K562 (cell line): ENCODE data around the gene BCL2L1. TPM values are rescaled to one million over a fixed set of nuclear protein-coding genes. Genes with fewer than 3 reads are reported as not detected.

Source experiments
- HDAC2 ChIP-seq: fragments of 450-650 bp; IDR thresholded peaks from 2 replicates; pipeline ENCODE4 v1.6.1; 2016; ENCODE audit warnings: mild to moderate bottlenecking
- HINFP ChIP-seq: fragments of 450-650 bp; conservative IDR thresholded peaks from 2 replicates; pipeline ENCODE4 v1.6.1; 2016; ENCODE audit warnings: missing genetic modification characterization, low read depth, mild to moderate bottlenecking, control low read depth, missing compliant biosample characterization
- LEF1 ChIP-seq: fragments of 450-650 bp; IDR thresholded peaks from 2 replicates; pipeline ENCODE4 v1.6.1; 2016; ENCODE audit warnings: mild to moderate bottlenecking
- MAFF ChIP-seq: IDR thresholded peaks from 2 replicates; pipeline ENCODE4 v1.6.1; 2012; ENCODE audit warnings: low read length, improper control_type of control experiment
- NFRKB ChIP-seq: fragments of 450-650 bp; IDR thresholded peaks from 2 replicates; pipeline ENCODE4 v1.6.1; 2016; ENCODE audit warnings: low read depth
- PCBP2 ChIP-seq: fragments of 200-400 bp; formaldehyde crosslinking; IDR thresholded peaks from 2 replicates; pipeline ENCODE4 v1.6.1; 2018; ENCODE audit warnings: low read length, low read depth, mild to moderate bottlenecking, moderate library complexity; ENCODE audit not compliant: poor library complexity, severe bottlenecking
- RNF2 ChIP-seq: sonication (generic); IDR thresholded peaks from 2 replicates; pipeline ENCODE4 v1.6.1; 2016
- THAP7 ChIP-seq: fragments of 250-450 bp; sonication (Bioruptor Pico); IDR thresholded peaks from 2 replicates; pipeline ENCODE4 v1.5.0; 2021
- YY1 ChIP-seq, 3 experiments: IDR thresholded peaks; 2 replicates each; pipeline ENCODE4 v1.6.1; 2011; ENCODE audit warnings: low read length in 2 of 3, mild to moderate bottlenecking in 2 of 3, moderate library complexity in 2 of 3, borderline replicate concordance in 1 of 3, control low read depth in 1 of 3, low read depth in 1 of 3; ENCODE audit not compliant: insufficient read depth in 3 of 3, insufficient replicate concordance in 2 of 3, control insufficient read depth in 1 of 3, insufficient read length in 1 of 3; ENCODE audit errors: extremely low read depth in 1 of 3
- ZBTB33 ChIP-seq: sonication (generic); formaldehyde crosslinking; IDR thresholded peaks from 2 replicates; pipeline ENCODE4 v1.8.1; 2023; ENCODE audit warnings: mild to moderate bottlenecking, missing genetic modification reagents
- ZNF445 ChIP-seq: fragments of 250-450 bp; sonication (Bioruptor Pico); IDR thresholded peaks from 2 replicates; pipeline ENCODE4 v1.4.0; 2020; ENCODE audit warnings: low read depth, mild to moderate bottlenecking, moderate library complexity
- ZNF584 ChIP-seq: fragments of 200-800 bp; sonication (Bioruptor generic); IDR thresholded peaks from 2 replicates; pipeline ENCODE4 v1.6.1; 2016; ENCODE audit warnings: low read depth, mild to moderate bottlenecking, missing genetic modification characterization, missing compliant biosample characterization
- ZNF695 ChIP-seq: fragments of 450-650 bp; formaldehyde crosslinking; IDR thresholded peaks from 2 replicates; pipeline ENCODE4 v1.4.0; 2020; ENCODE audit warnings: mild to moderate bottlenecking, moderate library complexity
- polyA plus RNA-seq, 8 experiments: library from polyadenylated mRNA; depleted of rRNA in 4 of 8; stranded (reverse) in 5 of 8; unstranded in 3 of 8; fragments of >200 nt; fragmentation: Nextera tagmentation in 2 of 8; fragmentation: Illumina TruSeq in 1 of 8; extraction: Ambion mirVana in 2 of 8; extraction: Trizol in 1 of 8; gene quantifications; 2 replicates each; pipeline versions ENCODE4 v1.2.1 to v1.2.3, GENCODE V29; 2011 to 2014; ENCODE audit warnings: inconsistent platforms in 1 of 8, missing spikeins in 1 of 8
- total RNA-seq, 7 experiments: library from RNA; depleted of rRNA in 6 of 7; stranded (reverse); fragments of >200 nt in 6 of 7; fragmentation: Illumina TruSeq in 2 of 7; extraction: Trizol in 2 of 7; gene quantifications; 2 replicates each; pipeline versions ENCODE4 v1.2.1 to v1.2.3, GENCODE V29; 2011 to 2021; ENCODE audit warnings: low replicate concordance in 1 of 7
- TF ChIP-seq, protein P1 (sequence below), 3 experiments: fragments of 200-800 bp in 1 of 3; fragments of 250-450 bp in 1 of 3; fragments of 450-650 bp in 1 of 3; sonication (Bioruptor Pico) in 1 of 3; sonication (Bioruptor generic) in 1 of 3; formaldehyde crosslinking in 1 of 3; IDR thresholded peaks; 2 replicates each; pipeline versions ENCODE4 v1.6.1 to v1.8.0; 2016 to 2022; ENCODE audit warnings: mild to moderate bottlenecking in 2 of 3, missing genetic modification characterization in 2 of 3, missing compliant biosample characterization in 1 of 3, moderate library complexity in 1 of 3
- TF ChIP-seq, protein P2 (sequence below): fragments of 450-650 bp; IDR thresholded peaks from 2 replicates; pipeline ENCODE4 v1.6.1; 2014; ENCODE audit warnings: low read depth, mild to moderate bottlenecking, moderate library complexity, borderline replicate concordance

BCL2L1 gene
- total and polyA plus RNA-seq, 9 of the 15 experiments (the other 6 are each of a cell fraction or from before 2014, with no cell fraction given): 3.3 to 182 (median 120) TPM

DNA sequence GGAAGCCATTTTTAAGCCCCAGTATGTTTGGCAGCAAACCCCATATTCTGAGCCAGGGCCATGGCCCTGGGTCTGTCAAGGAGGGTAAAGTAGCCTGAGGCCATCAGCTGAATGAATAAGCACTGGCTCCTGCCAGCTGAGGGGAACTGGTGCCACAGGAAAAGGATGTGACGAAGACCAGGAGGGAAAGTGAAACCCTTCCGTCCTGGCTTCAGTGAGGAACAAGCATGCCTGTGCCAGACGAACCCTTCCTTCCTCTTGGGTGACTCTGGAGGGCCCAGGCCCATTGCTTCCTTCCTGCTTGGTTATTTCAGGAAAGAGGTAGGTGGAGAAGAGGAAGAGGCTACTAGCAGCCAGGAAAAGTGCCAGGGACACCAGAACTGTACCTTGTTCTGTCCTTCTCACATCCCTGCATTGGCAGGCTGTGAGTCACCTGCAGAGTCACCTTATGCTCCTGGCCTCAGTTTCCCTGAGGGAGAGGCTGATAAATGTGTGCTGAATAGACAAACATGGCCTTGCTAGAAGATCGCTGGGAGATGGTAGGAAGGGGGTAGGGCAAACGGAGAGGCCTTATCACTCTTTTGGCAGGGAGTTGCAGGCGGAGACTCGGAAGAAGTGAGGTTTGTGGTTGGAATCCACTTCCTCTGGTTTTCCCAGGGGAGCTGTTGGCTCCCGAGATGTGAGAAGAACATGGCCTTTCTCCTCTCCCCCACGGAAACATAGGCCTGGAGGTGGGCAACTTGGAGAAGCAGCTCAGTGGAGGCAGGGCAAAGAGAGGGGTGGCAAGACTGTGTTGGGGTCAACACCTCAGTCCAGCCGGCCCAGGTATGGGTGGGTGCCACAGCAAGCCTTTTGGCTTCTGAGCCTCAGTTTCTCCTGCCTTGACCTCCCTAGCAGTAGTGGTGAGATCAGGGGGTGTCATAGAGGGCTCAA is 47.5 kb downstream of the BCL2L1 start (continued):
- TF ChIP-seq ZBTB33 (peak; percentile 21; the same call in 1 of the 2 replicates), LEF1 (peak; percentile 48; the same call in 1 of the 2 replicates), MAFF (peak; percentile 33; the same call in 1 of the 2 replicates), ZNF445 (CRISPR knock-in tag) (peak; percentile 36), NFRKB (peak; percentile 96), ZNF584 (CRISPR knock-in tag) (peak; percentile 81), HDAC2 (peak; percentile 57), THAP7 (CRISPR knock-in tag) (peak; percentile 21; the same call in 1 of the 2 replicates), ZNF695 (CRISPR knock-in tag) (0 out of 2 replicates have a peak, but pooled peaks have one; percentile 20), PCBP2 (no peak), YY1 (IDR thresholded peaks at IDR 0.05; ENCODE audit: borderline replicate concordance in 1 of 3, control insufficient read depth in 1 of 3, extremely low read depth in 1 of 3, insufficient read depth in 3 of 3, insufficient read length in 1 of 3, insufficient replicate concordance in 2 of 3, low read depth in 1 of 3, low read length in 2 of 3) (peak in 1 of 3 experiments; percentile 54), HINFP (0 out of 2 replicates have a peak, but pooled peaks have one; percentile 54), RNF2 (peak; percentile 92)
- TF ChIP-seq, protein P1, sequence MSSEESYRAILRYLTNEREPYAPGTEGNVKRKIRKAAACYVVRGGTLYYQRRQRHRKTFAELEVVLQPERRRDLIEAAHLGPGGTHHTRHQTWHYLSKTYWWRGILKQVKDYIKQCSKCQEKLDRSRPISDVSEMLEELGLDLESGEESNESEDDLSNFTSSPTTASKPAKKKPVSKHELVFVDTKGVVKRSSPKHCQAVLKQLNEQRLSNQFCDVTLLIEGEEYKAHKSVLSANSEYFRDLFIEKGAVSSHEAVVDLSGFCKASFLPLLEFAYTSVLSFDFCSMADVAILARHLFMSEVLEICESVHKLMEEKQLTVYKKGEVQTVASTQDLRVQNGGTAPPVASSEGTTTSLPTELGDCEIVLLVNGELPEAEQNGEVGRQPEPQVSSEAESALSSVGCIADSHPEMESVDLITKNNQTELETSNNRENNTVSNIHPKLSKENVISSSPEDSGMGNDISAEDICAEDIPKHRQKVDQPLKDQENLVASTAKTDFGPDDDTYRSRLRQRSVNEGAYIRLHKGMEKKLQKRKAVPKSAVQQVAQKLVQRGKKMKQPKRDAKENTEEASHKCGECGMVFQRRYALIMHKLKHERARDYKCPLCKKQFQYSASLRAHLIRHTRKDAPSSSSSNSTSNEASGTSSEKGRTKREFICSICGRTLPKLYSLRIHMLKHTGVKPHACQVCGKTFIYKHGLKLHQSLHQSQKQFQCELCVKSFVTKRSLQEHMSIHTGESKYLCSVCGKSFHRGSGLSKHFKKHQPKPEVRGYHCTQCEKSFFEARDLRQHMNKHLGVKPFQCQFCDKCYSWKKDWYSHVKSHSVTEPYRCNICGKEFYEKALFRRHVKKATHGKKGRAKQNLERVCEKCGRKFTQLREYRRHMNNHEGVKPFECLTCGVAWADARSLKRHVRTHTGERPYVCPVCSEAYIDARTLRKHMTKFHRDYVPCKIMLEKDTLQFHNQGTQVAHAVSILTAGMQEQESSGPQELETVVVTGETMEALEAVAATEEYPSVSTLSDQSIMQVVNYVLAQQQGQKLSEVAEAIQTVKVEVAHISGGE (CRISPR knock-in tag; IDR thresholded peaks at IDR 0.05): peak in 2 of 3 experiments; percentile 78 to 94; a peak in 4 of 6 replicates
- TF ChIP-seq, protein P2, sequence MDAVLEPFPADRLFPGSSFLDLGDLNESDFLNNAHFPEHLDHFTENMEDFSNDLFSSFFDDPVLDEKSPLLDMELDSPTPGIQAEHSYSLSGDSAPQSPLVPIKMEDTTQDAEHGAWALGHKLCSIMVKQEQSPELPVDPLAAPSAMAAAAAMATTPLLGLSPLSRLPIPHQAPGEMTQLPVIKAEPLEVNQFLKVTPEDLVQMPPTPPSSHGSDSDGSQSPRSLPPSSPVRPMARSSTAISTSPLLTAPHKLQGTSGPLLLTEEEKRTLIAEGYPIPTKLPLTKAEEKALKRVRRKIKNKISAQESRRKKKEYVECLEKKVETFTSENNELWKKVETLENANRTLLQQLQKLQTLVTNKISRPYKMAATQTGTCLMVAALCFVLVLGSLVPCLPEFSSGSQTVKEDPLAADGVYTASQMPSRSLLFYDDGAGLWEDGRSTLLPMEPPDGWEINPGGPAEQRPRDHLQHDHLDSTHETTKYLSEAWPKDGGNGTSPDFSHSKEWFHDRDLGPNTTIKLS: peak; percentile 40; the same call in 1 of the 2 replicates
